DND-41 (cell line): ENCODE results near the gene RAVER2.

Source experiments
- EZH2 ChIP-seq: IDR thresholded peaks from 3 replicates; pipeline ENCODE4 v1.6.1; 2012; ENCODE audit warnings: borderline replicate concordance, low read depth, mild to moderate bottlenecking, moderate library complexity, low read length, inconsistent platforms; ENCODE audit not compliant: severe bottlenecking
- TF ChIP-seq, protein P1 (sequence below): IDR thresholded peaks from 2 replicates; pipeline ENCODE4 v1.5.1; 2012; ENCODE audit warnings: borderline replicate concordance, low read length, moderate library complexity, mild to moderate bottlenecking; ENCODE audit not compliant: poor library complexity, severe bottlenecking; ENCODE audit errors: extremely low read depth

DNA sequence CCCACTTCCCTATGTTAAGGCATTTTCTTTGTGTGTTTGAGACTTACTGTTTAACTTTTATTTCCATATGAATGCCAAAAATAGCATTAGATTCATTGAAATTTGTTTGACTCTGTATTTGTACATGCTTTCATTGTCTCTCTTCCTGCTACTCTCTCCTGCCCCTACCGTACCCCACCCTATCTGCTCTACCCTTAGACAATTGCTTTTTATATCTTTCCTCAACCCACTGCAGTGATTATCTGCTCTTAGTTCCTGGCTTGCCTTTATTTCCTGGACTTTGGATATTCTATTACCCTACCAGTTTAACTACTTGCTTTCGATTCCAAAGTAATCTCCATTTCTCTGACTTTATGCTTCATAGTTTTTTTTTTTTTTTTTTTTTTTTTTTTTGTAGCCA lies 10.5 kb downstream of the RAVER2 start:
- TF ChIP-seq, protein P1, sequence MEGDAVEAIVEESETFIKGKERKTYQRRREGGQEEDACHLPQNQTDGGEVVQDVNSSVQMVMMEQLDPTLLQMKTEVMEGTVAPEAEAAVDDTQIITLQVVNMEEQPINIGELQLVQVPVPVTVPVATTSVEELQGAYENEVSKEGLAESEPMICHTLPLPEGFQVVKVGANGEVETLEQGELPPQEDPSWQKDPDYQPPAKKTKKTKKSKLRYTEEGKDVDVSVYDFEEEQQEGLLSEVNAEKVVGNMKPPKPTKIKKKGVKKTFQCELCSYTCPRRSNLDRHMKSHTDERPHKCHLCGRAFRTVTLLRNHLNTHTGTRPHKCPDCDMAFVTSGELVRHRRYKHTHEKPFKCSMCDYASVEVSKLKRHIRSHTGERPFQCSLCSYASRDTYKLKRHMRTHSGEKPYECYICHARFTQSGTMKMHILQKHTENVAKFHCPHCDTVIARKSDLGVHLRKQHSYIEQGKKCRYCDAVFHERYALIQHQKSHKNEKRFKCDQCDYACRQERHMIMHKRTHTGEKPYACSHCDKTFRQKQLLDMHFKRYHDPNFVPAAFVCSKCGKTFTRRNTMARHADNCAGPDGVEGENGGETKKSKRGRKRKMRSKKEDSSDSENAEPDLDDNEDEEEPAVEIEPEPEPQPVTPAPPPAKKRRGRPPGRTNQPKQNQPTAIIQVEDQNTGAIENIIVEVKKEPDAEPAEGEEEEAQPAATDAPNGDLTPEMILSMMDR: no peak
- TF ChIP-seq EZH2: no peak
